Measurements from ENCODE around the gene GAGE10. TPM values are rescaled to one million over a fixed set of nuclear protein-coding genes. Genes with fewer than 3 reads are reported as not detected.

GAGE10 gene
- total and polyA plus RNA-seq, 9 of the 15 experiments (the other 6 are each of a cell fraction or from before 2014, with no cell fraction given), result 0.80 to 3.1 (median 0.96) TPM; not detected in 4

GRCh38 chrX:49286136-49286535 lies 17.3 kb upstream of the GAGE10 start:
- Histone ChIP-seq H3K9ac (ENCODE audit: insufficient read depth in 1 of 2, low read depth in 2 of 2, low read length in 2 of 2) (no peak overlapping the region), H3K4me1 (replicated peaks in 1 of 2; ENCODE audit: control insufficient read depth in 2 of 2, insufficient read depth in 2 of 2, low read length in 2 of 2) (peaks cover 3 to 13% of the 10 kb centered on the region in 2 experiments; a peak in 3 of 5 replicates), H3K27ac (ENCODE audit: extremely low read depth, low read depth, low read length) (no peak overlapping the region), H2AFZ (ENCODE audit: low read depth, low read length) (no peak overlapping the region), H3K9me1 (ENCODE audit: control insufficient read depth, insufficient read depth, low read length) (no peaks in the 10 kb centered on the region), H3K4me3 (no peak overlapping the region), H3K79me2 (ENCODE audit: control insufficient read depth, insufficient read depth, low read length) (no peaks in the 10 kb centered on the region), H3K4me2 (ENCODE audit: insufficient read depth, low read length) (no peak overlapping the region), H3K9me3 (replicated peaks; ENCODE audit: control insufficient read depth, insufficient read depth, low read depth, low read length) (no peaks in the 10 kb centered on the region), H3K36me3 (ENCODE audit: control insufficient read depth, insufficient read depth, low read length) (no peaks in the 10 kb centered on the region), H4K20me1 (replicated peaks; ENCODE audit: control insufficient read depth, insufficient read depth, low read length) (no peaks in the 10 kb centered on the region), H3K27me3 (ENCODE audit: control insufficient read depth in 2 of 2, insufficient read depth in 2 of 2, low read length in 2 of 2) (no peaks in the 10 kb centered on the region)
- in situ Hi-C loops (cut with MboI) (no loop called here), intact Hi-C loops (cut with micrococcal nuclease) (no loop called here)
- POLR2A ChIA-PET, result no interaction called here
- 44% methylated on average over 5 of the region's 18 CpGs for WGBS (ENCODE audit: insufficient coverage, low coverage, missing lambda C conversion rate)
- DNase-seq (ENCODE audit: extremely low read depth in 1 of 4, low spot score in 3 of 4) (no peak), ATAC-seq (no peak), FAIRE-seq (no peak)
- no TSS peak for BruUV-seq (replicated peaks)
- CTCF ChIA-PET (ENCODE audit: low intra/inter-chr PET ratio), result no interaction called here
- no peak for TF ChIP-seq PHB2 (IDR thresholded peaks at IDR 0.05; ENCODE audit: low read depth)
- TF ChIP-seq CEBPB (tag; IDR thresholded peaks at IDR 0.05), result no peak
- TF ChIP-seq SRSF3 (IDR thresholded peaks at IDR 0.05; ENCODE audit: insufficient read depth, low read length), result no peak
- TF ChIP-seq FIP1L1 (IDR thresholded peaks at IDR 0.05; ENCODE audit: low read depth, low read length, poor library complexity, severe bottlenecking), result no peak
- TF ChIP-seq RHOXF2B (CRISPR knock-in tag; conservative IDR thresholded peaks at IDR 0.05), result no peak
- TF ChIP-seq ZNF780A (CRISPR knock-in tag; IDR thresholded peaks at IDR 0.05), result no peak
- TF ChIP-seq THRAP3 (IDR thresholded peaks at IDR 0.05; ENCODE audit: borderline replicate concordance), result no peak
- TF ChIP-seq NFIX (CRISPR knock-in tag; IDR thresholded peaks at IDR 0.05; ENCODE audit: low read depth), result no peak

- DNase-seq (ENCODE audit: extremely low read depth in 1 of 4, low spot score in 3 of 4), result no peak
- Histone ChIP-seq H3K36me3 (ENCODE audit: control insufficient read depth, insufficient read depth, low read length) (no peaks in the 10 kb centered on the region), H3K4me2 (ENCODE audit: insufficient read depth, low read length) (no peak overlapping the region), H3K9ac (ENCODE audit: insufficient read depth in 1 of 2, low read depth in 2 of 2, low read length in 2 of 2) (no peak overlapping the region), H3K79me2 (ENCODE audit: control insufficient read depth, insufficient read depth, low read length) (no peaks in the 10 kb centered on the region), H4K20me1 (replicated peaks; ENCODE audit: control insufficient read depth, insufficient read depth, low read length) (no peaks in the 10 kb centered on the region), H3K9me3 (replicated peaks; ENCODE audit: control insufficient read depth, insufficient read depth, low read depth, low read length) (no peaks in the 10 kb centered on the region), H2AFZ (ENCODE audit: low read depth, low read length) (no peak overlapping the region), H3K9me1 (ENCODE audit: control insufficient read depth, insufficient read depth, low read length) (no peaks in the 10 kb centered on the region), H3K27me3 (ENCODE audit: control insufficient read depth in 2 of 2, insufficient read depth in 2 of 2, low read length in 2 of 2) (no peaks in the 10 kb centered on the region), H3K4me3 (no peak overlapping the region), H3K4me1 (replicated peaks in 1 of 2; ENCODE audit: control insufficient read depth in 2 of 2, insufficient read depth in 2 of 2, low read length in 2 of 2) (peaks cover 3 to 15% of the 10 kb centered on the region in 2 experiments; a peak in 3 of 5 replicates), H3K27ac (ENCODE audit: extremely low read depth, low read depth, low read length) (no peak overlapping the region)
- CTCF ChIA-PET (ENCODE audit: low intra/inter-chr PET ratio), result no interaction called here
- no TSS peak for BruUV-seq (replicated peaks)
- in situ Hi-C loops (cut with MboI), result no loop called here
- ATAC-seq, result no peak
- no peak for TF ChIP-seq NCOA2 (IDR thresholded peaks at IDR 0.05; ENCODE audit: partially characterized antibody in 2 of 2)
- peak; percentile 63 for TF ChIP-seq NFIC (IDR thresholded peaks at IDR 0.05)
- intact Hi-C loops (cut with micrococcal nuclease), result no loop called here
- no peak for FAIRE-seq
- WGBS (ENCODE audit: insufficient coverage, low coverage, missing lambda C conversion rate), result 12% methylated on average over 3 of the region's 4 CpGs
- POLR2A ChIA-PET, result no interaction called here
These were observed 16.9 kb upstream of the GAGE10 start for GRCh38 chrX:49286581-49286980.
